AG04450 (cell line): ENCODE results near the gene KRTAP10-1. TPM values are rescaled to one million over a fixed set of nuclear protein-coding genes. Genes with fewer than 3 reads are reported as not detected.

Experiments used
- CTCF ChIA-PET: fragments of 300-600, 350-600 bp; formaldehyde crosslinking; extraction: SDS; loops from one replicate; lab custom pipeline; 2022; ENCODE audit warnings: antibody characterized with exemption, inconsistent platforms; lab: Charles Lee
- POLR2A ChIA-PET: fragments of 350-600 bp; formaldehyde crosslinking; extraction: SDS; loops from one replicate; lab custom pipeline; 2021; ENCODE audit warnings: antibody characterized with exemption, inconsistent platforms; lab: Yijun Ruan, JAX
- DNase-seq: peaks from one replicate; pipeline ENCODE4 v3.0.0-alpha.2; 2011; ENCODE audit warnings: low read depth, low spot score
- H3K27ac ChIP-seq: one replicate; pipeline ENCODE4 v1.5.1; 2012; ENCODE audit warnings: low read depth, low read length, control low read depth
- H3K27me3 ChIP-seq: one replicate; pipeline ENCODE4 v1.6.0; 2012; ENCODE audit warnings: low read length; ENCODE audit not compliant: control insufficient read depth, insufficient read depth
- H3K4me3 ChIP-seq: 2 replicates; pipeline ENCODE4 v1.5.1; 2011; ENCODE audit warnings: mild to moderate bottlenecking, low read depth, low read length, control low read depth
- H3K9me3 ChIP-seq: 2 replicates; pipeline ENCODE4 v1.5.1; 2012; ENCODE audit warnings: low read length; ENCODE audit not compliant: control insufficient read depth, insufficient read depth
- polyA plus RNA-seq: library from polyadenylated mRNA; depleted of rRNA; stranded (reverse); fragments of >200 nt; gene quantifications from 2 replicates; pipeline ENCODE4 v1.2.3, GENCODE V29; 2011
- TF ChIP-seq, protein P1 (sequence below): IDR thresholded peaks from 2 replicates; pipeline ENCODE4 v1.5.1; 2011; ENCODE audit warnings: low read depth, low read length, control low read depth, inconsistent platforms

The KRTAP10-1 gene
- polyA plus RNA-seq, 1 experiment: not detected

GRCh38 chr21:44520326-44521300 lies 19.4 kb downstream of the KRTAP10-1 start:
- no peaks in the 10 kb centered on the region for H3K27me3 ChIP-seq
- CTCF ChIA-PET: no interaction called here
- POLR2A ChIA-PET: no interaction called here
- no peak for DNase-seq
- no peak overlapping the region for H3K27ac ChIP-seq
- TF ChIP-seq, protein P1, sequence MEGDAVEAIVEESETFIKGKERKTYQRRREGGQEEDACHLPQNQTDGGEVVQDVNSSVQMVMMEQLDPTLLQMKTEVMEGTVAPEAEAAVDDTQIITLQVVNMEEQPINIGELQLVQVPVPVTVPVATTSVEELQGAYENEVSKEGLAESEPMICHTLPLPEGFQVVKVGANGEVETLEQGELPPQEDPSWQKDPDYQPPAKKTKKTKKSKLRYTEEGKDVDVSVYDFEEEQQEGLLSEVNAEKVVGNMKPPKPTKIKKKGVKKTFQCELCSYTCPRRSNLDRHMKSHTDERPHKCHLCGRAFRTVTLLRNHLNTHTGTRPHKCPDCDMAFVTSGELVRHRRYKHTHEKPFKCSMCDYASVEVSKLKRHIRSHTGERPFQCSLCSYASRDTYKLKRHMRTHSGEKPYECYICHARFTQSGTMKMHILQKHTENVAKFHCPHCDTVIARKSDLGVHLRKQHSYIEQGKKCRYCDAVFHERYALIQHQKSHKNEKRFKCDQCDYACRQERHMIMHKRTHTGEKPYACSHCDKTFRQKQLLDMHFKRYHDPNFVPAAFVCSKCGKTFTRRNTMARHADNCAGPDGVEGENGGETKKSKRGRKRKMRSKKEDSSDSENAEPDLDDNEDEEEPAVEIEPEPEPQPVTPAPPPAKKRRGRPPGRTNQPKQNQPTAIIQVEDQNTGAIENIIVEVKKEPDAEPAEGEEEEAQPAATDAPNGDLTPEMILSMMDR: no peak
- no peak overlapping the region for H3K4me3 ChIP-seq
- H3K9me3 ChIP-seq: peaks cover 64% of the 10 kb centered on the region

GRCh38 chr21:44519346-44520325 lies 20.4 kb downstream of the KRTAP10-1 start:
- H3K9me3 ChIP-seq: peaks cover 61% of the 10 kb centered on the region
- TF ChIP-seq, protein P1: no peak
- DNase-seq: no peak
- CTCF ChIA-PET: no interaction called here
- H3K4me3 ChIP-seq: no peak overlapping the region
- H3K27me3 ChIP-seq: no peaks in the 10 kb centered on the region
- POLR2A ChIA-PET: no interaction called here
- no peak overlapping the region for H3K27ac ChIP-seq

DNA sequence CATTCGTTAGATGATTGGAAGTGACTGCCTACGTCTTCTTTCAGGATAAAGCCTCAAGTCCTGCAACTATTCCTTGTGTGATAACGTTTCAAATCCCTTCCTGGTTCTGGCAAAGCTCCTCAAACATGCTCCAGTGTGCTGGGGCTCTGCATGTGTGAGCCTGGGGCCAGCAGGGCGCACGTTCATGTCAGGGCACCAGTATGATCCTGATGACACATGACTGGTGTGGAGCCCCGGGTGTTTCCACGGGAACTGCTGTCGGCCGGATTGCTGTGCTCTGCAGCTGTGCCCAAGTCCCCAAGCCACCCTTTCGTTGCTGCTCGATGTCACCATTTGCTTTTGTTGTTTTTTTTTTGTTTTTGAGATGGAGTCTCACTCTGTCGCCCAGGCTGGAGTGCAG lies 21.3 kb downstream of the KRTAP10-1 start:
- H3K9me3 ChIP-seq: peaks cover 61% of the 10 kb centered on the region
- CTCF ChIA-PET: no interaction called here
- POLR2A ChIA-PET: no interaction called here
- no peak overlapping the region for H3K4me3 ChIP-seq
- TF ChIP-seq, protein P1: no peak
- no peak for DNase-seq
- no peaks in the 10 kb centered on the region for H3K27me3 ChIP-seq
- H3K27ac ChIP-seq: no peak overlapping the region

DNA sequence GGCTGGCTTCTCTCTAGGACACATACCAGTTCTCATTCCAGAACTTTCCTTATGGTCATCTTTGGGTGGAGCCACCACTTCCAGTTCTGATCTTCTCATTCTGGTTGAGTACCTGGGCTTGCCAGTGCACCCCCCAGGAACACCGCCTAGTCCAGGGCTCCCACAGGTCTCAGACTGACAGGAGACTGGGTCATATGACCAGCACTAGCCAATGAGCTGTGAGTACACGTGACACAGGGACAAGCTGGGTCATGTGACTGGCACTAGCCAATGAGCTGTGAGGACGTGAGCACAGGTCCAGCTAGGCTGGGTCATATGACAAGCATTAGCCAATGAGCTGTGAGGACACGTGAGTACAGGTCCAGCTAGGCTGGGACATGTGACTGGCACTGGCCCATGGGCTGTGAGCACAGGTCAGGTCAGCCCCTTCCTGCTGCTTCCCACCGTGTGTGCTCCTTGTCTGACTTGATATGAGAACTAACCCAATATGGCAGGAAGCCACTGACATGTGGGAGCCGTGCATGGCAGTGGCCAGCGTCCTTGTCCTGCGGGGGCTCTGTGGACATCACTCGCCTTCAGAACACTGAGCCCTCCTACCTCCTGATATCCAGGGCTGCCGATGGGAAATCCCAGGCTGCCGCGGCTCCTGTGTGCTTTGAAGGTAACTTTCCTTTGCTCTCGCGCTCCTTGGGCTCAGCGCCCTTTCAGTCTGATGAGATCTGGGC lies 22.7 kb downstream of the KRTAP10-1 start:
- Histone ChIP-seq H3K9me3 (peaks cover 56% of the 10 kb centered on the region), H3K27me3 (no peaks in the 10 kb centered on the region), H3K4me3 (no peak overlapping the region), H3K27ac (no peak overlapping the region)
- no peak for DNase-seq
- POLR2A ChIA-PET: no interaction called here
- TF ChIP-seq, protein P1: no peak
- CTCF ChIA-PET: no interaction called here
